ENCODE results near the gene BICDL1. TPM values are rescaled to one million over a fixed set of nuclear protein-coding genes. Genes with fewer than 3 reads are reported as not detected.

BICDL1 gene
- total and polyA plus RNA-seq, 2 of the 4 experiments (the other 2 are of a cell fraction): not detected

DNA sequence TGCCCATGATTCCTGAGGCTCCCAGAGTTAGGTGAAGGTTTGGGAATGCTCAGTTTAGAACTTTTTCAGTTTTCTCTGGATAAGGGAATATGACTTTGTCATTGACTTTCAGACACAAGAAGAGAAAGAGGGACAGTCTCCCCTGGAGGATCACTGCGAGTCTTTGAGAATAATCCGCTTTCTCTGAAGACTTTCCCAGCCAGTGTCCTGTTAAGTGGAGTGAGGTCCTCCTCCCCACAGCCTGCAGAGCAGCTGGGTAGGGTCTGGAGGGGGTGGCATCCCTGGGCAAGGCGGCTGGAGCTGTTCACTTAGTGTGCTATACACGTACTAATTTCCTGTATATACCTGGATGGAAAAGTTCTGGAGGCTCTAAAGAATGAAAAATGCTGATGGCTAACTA, 136.0 kb downstream of the BICDL1 start:
- no peak overlapping the region for H4K5ac ChIP-seq (ENCODE audit: low read depth, low read length)
- no TSS peak for BruUV-seq (replicated peaks)
- H3K18ac ChIP-seq (ENCODE audit: low read depth, low read length): no peak overlapping the region
- H2BK120ac ChIP-seq (ENCODE audit: low read depth, low read length): no peak overlapping the region
- ChIA-PET POLR2A (ENCODE audit: unreplicated experiment) (no interaction called here), CTCF (no interaction called here)
- H3K4me3 ChIP-seq (ENCODE audit: insufficient read depth, low read depth, low read length): no peak overlapping the region
- in situ Hi-C loops (cut with MboI; ENCODE audit: low sequenced_read_pairs): no loop called here
- H4K91ac ChIP-seq (ENCODE audit: insufficient read depth, low read depth, low read length): no peak overlapping the region
- no peak overlapping the region for H3K14ac ChIP-seq (replicated peaks; ENCODE audit: low read depth, low read length)
- H2AK9ac ChIP-seq (replicated peaks; ENCODE audit: low read depth, low read length, poor library complexity): no peak overlapping the region
- peaks cover 16% of the 10 kb centered on the region for H3K4me1 ChIP-seq (ENCODE audit: control insufficient read depth, insufficient read depth, low read length)
- peaks cover 0 to 26% of the 10 kb centered on the region in 2 experiments; a peak in 3 of 4 replicates for H3K79me1 ChIP-seq (ENCODE audit: low read depth in 1 of 2, low read length in 2 of 2)
- H3K27ac ChIP-seq (ENCODE audit: insufficient read depth, low read length): no peak overlapping the region
- intact Hi-C loops (cut with micrococcal nuclease): no loop called here
- TF ChIP-seq BHLHE40 (IDR thresholded peaks at IDR 0.05; ENCODE audit: low read depth, low read length) (no peak), POLR2A (IDR thresholded peaks at IDR 0.05; ENCODE audit: low read depth, low read length) (no peak), RFX5 (IDR thresholded peaks at IDR 0.05; ENCODE audit: low read depth, low read length) (no peak), RCOR1 (IDR thresholded peaks at IDR 0.05; ENCODE audit: insufficient replicate concordance, low read length) (no peak), ELK1 (IDR thresholded peaks at IDR 0.05; ENCODE audit: borderline replicate concordance, low read depth, low read length) (no peak), FOS (IDR thresholded peaks at IDR 0.05; ENCODE audit: low read depth, low read length) (no peak)
- TF ChIP-seq, protein P1, sequence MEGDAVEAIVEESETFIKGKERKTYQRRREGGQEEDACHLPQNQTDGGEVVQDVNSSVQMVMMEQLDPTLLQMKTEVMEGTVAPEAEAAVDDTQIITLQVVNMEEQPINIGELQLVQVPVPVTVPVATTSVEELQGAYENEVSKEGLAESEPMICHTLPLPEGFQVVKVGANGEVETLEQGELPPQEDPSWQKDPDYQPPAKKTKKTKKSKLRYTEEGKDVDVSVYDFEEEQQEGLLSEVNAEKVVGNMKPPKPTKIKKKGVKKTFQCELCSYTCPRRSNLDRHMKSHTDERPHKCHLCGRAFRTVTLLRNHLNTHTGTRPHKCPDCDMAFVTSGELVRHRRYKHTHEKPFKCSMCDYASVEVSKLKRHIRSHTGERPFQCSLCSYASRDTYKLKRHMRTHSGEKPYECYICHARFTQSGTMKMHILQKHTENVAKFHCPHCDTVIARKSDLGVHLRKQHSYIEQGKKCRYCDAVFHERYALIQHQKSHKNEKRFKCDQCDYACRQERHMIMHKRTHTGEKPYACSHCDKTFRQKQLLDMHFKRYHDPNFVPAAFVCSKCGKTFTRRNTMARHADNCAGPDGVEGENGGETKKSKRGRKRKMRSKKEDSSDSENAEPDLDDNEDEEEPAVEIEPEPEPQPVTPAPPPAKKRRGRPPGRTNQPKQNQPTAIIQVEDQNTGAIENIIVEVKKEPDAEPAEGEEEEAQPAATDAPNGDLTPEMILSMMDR (conservative IDR thresholded peaks at IDR 0.05; ENCODE audit: low read depth, low read length): no peak
- H3K56ac ChIP-seq (ENCODE audit: extremely low read depth, insufficient read depth, low read length): no peak overlapping the region
- H3K9me1 ChIP-seq (ENCODE audit: insufficient read depth, low read length): peaks cover 19% of the 10 kb centered on the region
- H3K36me3 ChIP-seq (ENCODE audit: control insufficient read depth, insufficient read depth, low read length): peaks cover 38% of the 10 kb centered on the region
- no peak overlapping the region for H3K9ac ChIP-seq (ENCODE audit: low read depth, low read length)
- H2BK5ac ChIP-seq (ENCODE audit: low read depth, low read length, poor library complexity, severe bottlenecking): no peak overlapping the region
- ATAC-seq (ENCODE audit: low read depth): no peak
- H3K9me3 ChIP-seq (ENCODE audit: control insufficient read depth, insufficient read depth, low read length): no peaks in the 10 kb centered on the region
- H2BK20ac ChIP-seq (ENCODE audit: low read depth, low read length): no peak overlapping the region
- no peak overlapping the region for H2AFZ ChIP-seq (replicated peaks; ENCODE audit: low read length, poor library complexity)
- no peak for DNase-seq
- WGBS, 2 experiments (ENCODE audit: extremely low coverage in 2 of 2, insufficient read length in 1 of 2): no CpG with 5 or more reads among the region's 4 CpGs
- H2BK15ac ChIP-seq (ENCODE audit: low read depth, low read length): no peak overlapping the region
- H4K8ac ChIP-seq (ENCODE audit: low read depth in 2 of 2, low read length in 2 of 2): no peak overlapping the region
- H2AK5ac ChIP-seq (ENCODE audit: low read depth, low read length): no peak overlapping the region
- H3K23ac ChIP-seq (ENCODE audit: low read depth, low read length): no peak overlapping the region
- dilution Hi-C loops (cut with HindIII; ENCODE audit: low sequenced_read_pairs, unreplicated experiment): no loop called here
- no peak overlapping the region for H3K4ac ChIP-seq (ENCODE audit: low read depth, low read length)
- peaks cover 10% of the 10 kb centered on the region for H4K20me1 ChIP-seq (ENCODE audit: insufficient read depth, low read length)
- H3K27me3 ChIP-seq (ENCODE audit: control insufficient read depth, insufficient read depth, low read length): no peaks in the 10 kb centered on the region
- H3K4me2 ChIP-seq (ENCODE audit: low read depth, low read length): no peak overlapping the region

Measured in IMR-90 (cell line).